ENCODE results near the gene DYNLT1. TPM values are rescaled to one million over a fixed set of nuclear protein-coding genes. Genes with fewer than 3 reads are reported as not detected.
A peak's percentile ranks its signal among the peaks of the same experiment; 100 is the strongest.

Gene DYNLT1
- total and polyA plus RNA-seq, 9 of the 15 experiments (the other 6 are each of a cell fraction or from before 2014, with no cell fraction given): 42.2 to 583 (median 127) TPM

- TF ChIP-seq NKRF (IDR thresholded peaks at IDR 0.05; ENCODE audit: borderline replicate concordance) (peak; percentile 80), SMAD4 (CRISPR knock-in tag; conservative IDR thresholded peaks at IDR 0.05) (peak; percentile 78), FOXK1 (CRISPR knock-in tag; IDR thresholded peaks at IDR 0.05; ENCODE audit: borderline replicate concordance) (peak; percentile 59; the same call in 1 of the 2 replicates), ZNF274 (IDR thresholded peaks at IDR 0.05; ENCODE audit: borderline replicate concordance, low read depth, low read length) (0 out of 2 replicates have a peak, but pooled peaks have one; percentile 15), E2F8 (IDR thresholded peaks at IDR 0.05; ENCODE audit: low read depth, partially characterized antibody) (peak; percentile 65), C11orf30 (IDR thresholded peaks at IDR 0.05; ENCODE audit: low read depth) (no peak), DMBX1 (CRISPR knock-in tag; IDR thresholded peaks at IDR 0.05; ENCODE audit: borderline replicate concordance) (0 out of 2 replicates have a peak, but pooled peaks have one; percentile 31), NELFE (IDR thresholded peaks at IDR 0.05; ENCODE audit: insufficient read depth, insufficient read length) (peak; percentile 10), MTA1 (IDR thresholded peaks at IDR 0.05; ENCODE audit: borderline replicate concordance) (no peak)
- TF ChIP-seq, protein P1, sequence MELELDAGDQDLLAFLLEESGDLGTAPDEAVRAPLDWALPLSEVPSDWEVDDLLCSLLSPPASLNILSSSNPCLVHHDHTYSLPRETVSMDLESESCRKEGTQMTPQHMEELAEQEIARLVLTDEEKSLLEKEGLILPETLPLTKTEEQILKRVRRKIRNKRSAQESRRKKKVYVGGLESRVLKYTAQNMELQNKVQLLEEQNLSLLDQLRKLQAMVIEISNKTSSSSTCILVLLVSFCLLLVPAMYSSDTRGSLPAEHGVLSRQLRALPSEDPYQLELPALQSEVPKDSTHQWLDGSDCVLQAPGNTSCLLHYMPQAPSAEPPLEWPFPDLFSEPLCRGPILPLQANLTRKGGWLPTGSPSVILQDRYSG (tag; conservative IDR thresholded peaks at IDR 0.05; ENCODE audit: low read depth): 0 out of 2 replicates have a peak, but pooled peaks have one; percentile 39
- TF ChIP-seq, protein P2, sequence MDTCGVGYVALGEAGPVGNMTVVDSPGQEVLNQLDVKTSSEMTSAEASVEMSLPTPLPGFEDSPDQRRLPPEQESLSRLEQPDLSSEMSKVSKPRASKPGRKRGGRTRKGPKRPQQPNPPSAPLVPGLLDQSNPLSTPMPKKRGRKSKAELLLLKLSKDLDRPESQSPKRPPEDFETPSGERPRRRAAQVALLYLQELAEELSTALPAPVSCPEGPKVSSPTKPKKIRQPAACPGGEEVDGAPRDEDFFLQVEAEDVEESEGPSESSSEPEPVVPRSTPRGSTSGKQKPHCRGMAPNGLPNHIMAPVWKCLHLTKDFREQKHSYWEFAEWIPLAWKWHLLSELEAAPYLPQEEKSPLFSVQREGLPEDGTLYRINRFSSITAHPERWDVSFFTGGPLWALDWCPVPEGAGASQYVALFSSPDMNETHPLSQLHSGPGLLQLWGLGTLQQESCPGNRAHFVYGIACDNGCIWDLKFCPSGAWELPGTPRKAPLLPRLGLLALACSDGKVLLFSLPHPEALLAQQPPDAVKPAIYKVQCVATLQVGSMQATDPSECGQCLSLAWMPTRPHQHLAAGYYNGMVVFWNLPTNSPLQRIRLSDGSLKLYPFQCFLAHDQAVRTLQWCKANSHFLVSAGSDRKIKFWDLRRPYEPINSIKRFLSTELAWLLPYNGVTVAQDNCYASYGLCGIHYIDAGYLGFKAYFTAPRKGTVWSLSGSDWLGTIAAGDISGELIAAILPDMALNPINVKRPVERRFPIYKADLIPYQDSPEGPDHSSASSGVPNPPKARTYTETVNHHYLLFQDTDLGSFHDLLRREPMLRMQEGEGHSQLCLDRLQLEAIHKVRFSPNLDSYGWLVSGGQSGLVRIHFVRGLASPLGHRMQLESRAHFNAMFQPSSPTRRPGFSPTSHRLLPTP (IDR thresholded peaks at IDR 0.05; ENCODE audit: borderline replicate concordance, extremely low read depth, insufficient read length): no peak
- TF ChIP-seq, protein P3, sequence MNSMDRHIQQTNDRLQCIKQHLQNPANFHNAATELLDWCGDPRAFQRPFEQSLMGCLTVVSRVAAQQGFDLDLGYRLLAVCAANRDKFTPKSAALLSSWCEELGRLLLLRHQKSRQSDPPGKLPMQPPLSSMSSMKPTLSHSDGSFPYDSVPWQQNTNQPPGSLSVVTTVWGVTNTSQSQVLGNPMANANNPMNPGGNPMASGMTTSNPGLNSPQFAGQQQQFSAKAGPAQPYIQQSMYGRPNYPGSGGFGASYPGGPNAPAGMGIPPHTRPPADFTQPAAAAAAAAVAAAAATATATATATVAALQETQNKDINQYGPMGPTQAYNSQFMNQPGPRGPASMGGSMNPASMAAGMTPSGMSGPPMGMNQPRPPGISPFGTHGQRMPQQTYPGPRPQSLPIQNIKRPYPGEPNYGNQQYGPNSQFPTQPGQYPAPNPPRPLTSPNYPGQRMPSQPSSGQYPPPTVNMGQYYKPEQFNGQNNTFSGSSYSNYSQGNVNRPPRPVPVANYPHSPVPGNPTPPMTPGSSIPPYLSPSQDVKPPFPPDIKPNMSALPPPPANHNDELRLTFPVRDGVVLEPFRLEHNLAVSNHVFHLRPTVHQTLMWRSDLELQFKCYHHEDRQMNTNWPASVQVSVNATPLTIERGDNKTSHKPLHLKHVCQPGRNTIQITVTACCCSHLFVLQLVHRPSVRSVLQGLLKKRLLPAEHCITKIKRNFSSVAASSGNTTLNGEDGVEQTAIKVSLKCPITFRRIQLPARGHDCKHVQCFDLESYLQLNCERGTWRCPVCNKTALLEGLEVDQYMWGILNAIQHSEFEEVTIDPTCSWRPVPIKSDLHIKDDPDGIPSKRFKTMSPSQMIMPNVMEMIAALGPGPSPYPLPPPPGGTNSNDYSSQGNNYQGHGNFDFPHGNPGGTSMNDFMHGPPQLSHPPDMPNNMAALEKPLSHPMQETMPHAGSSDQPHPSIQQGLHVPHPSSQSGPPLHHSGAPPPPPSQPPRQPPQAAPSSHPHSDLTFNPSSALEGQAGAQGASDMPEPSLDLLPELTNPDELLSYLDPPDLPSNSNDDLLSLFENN (IDR thresholded peaks at IDR 0.05; ENCODE audit: low read depth in 2 of 2, low read length in 2 of 2): no peak
Measured at GRCh38 chr6:158644231-158645063, at the start of gene DYNLT1 (continued).
